GM20431 (cell line): ENCODE data around the gene CXXC5.

Source experiments
- in situ Hi-C: fragments of 300-500 bp; cut with MseI, MboI; formaldehyde crosslinking; loops from one replicate; pipeline ENCODE4 v1.15.0; 2020; ENCODE audit warnings: low sequenced_read_pairs; ENCODE audit not compliant: unreplicated experiment

The CXXC5 gene

GRCh38 chr5:139660923-139661814 lies 13.0 kb downstream of the CXXC5 start:
- in situ Hi-C loops = no loop called here

DNA sequence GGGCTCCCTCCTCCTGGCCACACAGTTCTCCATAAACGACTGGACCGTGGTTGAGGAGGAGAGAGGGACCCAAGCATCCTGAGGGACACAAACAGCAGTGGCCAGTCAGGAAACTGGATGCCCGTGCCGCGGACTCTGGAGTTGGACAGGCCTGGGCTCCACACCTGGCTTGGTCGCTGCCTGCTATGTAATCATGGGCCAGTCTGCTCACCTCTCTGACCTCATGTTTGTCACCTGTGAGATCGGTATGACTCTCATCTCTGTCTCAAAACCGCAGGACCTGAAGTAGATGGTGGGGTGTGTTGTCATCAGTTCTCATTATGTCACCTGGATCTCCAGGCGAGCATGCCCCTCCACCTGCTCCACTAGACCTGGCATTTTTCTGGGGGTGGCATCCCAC lies 14.5 kb downstream of the CXXC5 start:
- in situ Hi-C loops = no loop called here

- in situ Hi-C loops = no loop called here
These were observed 15.3 kb downstream of the CXXC5 start for GRCh38 chr5:139663207-139664085.

DNA sequence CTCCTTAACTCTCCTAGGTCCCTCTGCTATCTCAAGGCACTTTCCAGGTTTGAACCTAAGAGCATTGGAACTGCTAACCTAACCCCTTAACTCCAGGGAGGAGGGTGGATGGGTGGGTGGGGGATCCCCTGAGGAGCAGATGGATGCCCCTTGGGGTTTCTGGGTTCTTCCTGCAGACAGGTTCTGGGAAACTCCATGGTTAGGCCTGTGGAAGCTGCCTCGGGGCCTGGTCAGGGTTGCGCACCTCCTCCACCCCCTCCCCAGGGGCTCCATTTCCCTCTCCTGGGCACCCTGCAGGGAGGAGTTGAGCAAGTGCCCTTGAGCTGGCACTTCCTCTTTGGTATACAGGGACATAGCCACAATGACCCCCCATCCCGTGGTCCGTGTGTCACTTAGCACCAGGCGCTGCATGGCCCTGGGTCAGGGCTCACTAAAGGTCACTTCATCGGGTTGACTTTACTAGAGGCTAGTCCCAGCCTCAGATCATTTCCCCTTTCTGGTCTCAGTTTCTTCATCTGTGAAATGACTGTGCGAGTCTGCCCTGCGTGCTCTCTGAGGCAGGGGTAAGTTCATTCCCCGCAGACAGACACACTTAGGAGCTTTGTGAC lies 16.0 kb downstream of the CXXC5 start:
- in situ Hi-C loops = no loop called here

- in situ Hi-C loops = no loop called here
These were observed 16.7 kb downstream of the CXXC5 start for GRCh38 chr5:139664727-139665351.

DNA sequence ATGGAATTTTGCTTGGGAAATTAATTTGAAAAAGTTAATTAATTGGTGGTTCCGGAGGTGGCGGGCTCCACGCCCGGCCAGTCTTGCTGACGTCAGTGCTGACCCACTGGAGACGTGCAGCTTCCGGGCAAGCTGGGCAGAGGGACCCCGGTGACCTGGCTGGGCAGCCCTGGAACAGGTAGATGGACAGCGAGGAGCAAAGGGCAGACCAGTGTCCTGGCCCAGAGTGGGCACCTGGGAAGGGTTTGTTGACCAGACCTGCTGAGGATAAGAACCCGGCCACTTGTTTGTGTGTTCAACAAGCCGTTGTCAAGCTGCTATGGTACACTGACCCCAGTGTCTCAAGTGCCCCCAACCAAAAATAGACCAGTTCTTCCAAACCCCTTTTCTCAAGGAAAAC lies 17.5 kb downstream of the CXXC5 start:
- in situ Hi-C loops = no loop called here

- in situ Hi-C loops = no loop called here
These were observed 18.4 kb downstream of the CXXC5 start for GRCh38 chr5:139666551-139666950.

DNA sequence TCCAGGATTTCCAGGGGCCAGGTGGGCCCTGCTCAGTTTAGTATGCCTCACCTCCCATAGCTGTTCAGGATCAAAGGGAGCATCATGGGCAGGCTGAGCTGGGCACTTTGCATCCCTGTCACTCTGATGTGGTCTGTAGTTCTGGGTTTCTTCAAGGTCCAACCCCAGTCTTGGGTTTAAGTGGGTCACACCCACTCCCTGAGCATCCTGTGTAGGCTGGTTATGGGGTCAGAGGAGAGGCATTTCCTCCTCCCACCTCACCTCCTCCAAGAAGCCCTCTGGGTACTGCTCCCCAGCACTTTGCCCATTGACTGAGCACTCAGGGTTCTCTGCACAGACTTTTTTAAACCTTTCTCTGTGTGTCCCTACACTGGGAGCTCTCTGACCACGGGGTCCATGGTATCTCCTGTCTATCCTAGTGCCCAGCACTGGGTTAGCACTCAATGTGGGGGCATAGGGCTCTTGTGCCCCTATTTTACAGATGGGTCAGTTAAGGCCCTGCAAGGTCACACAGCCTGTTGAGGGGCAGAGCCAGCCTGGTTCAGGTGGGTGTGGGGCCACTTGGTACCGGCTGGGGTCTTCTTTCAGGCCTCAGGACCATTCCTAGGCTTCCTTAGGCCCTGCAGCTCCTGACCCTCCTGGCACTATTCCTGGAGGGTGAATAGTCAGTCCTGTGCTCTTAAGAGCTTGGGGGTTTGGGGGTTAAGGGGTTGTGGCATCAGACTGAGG lies 19.0 kb downstream of the CXXC5 start:
- in situ Hi-C loops = no loop called here

DNA sequence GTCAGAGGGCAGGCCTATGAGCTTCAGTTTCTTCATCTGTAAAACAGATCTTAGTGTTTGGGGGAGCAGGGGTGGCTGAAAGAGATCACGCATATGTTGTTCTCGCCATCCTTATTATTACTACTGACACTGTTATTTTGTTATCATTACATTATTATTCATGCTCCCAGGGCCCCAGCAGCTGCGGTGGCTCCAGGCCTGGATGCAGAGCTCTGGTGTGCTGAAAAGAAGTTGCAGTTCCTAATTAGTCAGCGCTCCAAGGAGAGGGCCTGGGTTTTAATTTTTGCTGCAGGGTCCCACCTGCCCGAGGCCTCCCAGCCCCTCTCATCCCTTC lies 19.5 kb downstream of the CXXC5 start:
- in situ Hi-C loops = no loop called here

DNA sequence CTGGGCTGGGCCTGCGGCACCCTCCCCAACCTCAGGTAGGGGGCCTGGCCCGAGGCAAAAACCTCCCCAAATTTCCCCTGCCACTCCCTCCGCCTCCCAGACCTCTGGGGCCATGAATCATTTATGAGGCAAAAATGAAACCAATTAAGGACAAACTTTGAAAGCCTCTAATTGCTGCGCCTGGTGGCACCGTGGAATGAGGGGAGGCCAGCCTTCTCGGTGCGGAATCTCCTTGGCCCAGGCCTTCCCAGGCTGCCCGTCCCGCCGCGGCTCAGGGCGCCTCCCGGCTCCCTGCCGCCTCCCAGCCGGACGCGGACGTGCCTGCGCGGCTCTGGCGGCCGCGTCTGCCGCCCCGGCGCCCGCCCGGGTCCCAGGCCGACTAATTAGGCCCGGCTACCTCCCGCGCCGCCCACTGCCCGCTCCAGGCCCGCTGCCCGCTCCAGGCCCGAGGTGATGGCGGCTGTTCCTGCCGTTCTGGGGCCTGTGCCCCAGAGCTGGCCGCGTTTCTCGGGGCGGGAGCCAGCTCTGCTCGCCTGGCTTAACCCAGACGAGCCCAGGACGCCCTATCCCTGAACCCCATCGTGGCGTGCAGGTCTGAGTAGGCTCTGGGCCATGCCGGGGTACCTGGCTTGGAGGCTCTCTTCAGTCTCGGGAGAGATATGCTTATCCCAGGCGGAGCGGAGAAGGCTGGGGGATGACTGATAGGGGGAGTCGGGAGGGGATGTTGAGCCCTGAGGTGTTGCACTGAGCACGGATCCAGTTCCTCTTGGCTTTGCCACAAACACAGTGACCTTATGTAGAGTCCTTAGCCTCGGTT lies 20.1 kb downstream of the CXXC5 start:
- in situ Hi-C loops = no loop called here

- in situ Hi-C loops = no loop called here
These were observed 20.9 kb downstream of the CXXC5 start for GRCh38 chr5:139668924-139669661.

DNA sequence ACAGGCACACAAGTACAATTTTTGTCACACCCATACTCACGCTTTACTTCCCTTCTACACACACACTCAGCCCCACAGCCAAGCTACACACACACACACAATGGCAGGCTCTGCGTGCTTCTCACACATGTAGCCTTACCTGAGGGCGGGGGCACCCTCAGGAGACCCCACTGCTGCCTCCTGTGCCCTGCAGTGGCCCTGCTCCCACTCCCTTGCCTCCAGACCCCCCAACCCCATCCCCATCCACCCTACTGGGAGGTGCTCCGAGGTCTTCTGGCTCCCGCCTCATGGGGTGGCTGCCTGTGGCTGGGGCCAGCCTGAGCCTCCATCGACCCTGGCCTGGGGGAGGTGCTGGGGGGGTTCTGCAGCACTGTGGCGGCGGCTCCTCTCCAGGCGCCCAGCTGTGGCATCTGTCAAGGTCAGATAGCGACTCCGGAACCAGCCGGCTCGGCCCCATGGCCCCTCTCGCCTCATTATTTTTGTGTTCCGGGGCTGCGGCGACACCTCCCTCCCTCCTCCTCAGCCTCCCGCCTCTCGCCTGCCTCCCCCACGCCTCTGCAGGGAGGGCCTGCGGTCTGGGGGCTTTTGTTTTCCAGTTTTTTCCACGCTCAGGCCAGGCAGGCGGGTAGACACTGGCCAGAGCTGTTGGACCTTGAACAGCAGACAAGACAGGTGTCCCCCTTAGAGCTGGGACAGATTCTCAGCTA lies 21.7 kb downstream of the CXXC5 start:
- in situ Hi-C loops = no loop called here

DNA sequence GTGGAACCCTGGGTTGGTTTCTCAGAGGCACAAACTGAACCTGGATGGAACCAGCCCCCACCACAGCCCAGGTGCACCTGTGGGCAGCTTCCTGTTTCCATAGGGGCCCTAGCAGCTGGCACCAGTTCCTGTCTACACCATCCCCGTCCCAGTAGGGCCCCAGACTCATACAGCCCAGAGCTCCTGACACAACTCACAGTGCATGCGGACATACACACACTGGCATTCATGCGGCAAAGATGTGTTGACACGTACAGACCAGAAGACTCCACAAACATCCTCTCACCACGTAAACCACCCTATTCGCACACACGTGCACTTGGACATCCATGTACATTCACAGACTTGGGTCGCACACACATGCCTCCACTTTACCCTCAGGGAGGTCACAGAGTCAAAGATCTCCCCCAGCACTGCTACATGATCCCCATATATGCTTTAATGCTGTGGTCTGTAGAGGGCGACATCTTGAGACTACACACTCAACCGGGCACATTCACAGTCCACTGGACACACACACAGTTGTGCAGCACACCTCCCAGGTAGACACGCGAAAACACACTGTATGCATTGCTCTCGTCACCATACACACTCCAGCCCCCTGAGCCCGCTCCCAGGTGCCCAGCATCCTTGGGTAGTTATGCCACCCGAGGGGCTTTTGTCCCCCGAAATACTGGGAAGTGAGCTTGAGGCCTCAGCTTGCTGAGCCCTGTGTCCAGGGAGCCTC lies 22.4 kb downstream of the CXXC5 start:
- in situ Hi-C loops = no loop called here

- in situ Hi-C loops = no loop called here
These were observed 23.1 kb downstream of the CXXC5 start for GRCh38 chr5:139671096-139671841.

DNA sequence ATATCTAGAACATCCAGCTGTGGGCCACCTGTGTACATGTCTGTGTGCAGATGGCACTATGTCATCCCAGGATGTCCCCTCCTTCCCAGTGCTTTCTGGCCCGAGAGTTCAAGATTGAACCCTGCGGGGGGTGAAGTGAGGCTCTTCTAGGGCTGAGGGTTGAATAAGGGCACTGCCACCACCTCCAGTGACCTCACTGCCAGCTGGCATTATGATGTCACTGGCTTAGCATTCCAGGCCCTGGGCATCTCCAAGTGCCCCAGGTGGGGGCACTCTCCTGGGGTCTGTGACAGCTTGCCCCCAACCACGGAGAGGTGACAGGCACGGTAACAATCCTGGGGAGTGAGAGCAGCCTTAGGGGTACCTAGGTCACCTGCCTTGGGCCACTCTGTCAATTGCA lies 27.1 kb downstream of the CXXC5 start:
- in situ Hi-C loops = no loop called here

DNA sequence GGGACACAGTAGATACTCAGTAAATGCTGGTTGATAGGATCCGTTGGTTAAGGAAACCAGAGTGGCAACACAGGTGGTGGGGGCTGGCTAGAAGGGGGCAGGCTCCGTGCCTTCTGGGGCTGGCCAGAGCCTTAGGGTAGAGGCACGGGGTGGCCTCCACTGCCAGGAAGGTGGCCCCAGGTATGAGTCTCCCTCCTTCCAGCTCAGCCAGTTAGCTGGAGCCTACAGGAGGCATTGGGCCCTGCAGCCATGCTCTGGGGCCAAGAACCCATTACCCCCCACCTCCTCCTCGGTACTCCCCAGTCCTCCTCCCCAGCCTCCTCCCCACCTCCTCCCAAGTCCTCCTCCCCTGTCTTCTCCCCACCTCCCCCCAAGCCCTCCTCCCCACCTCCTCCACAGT lies 27.7 kb downstream of the CXXC5 start:
- in situ Hi-C loops = no loop called here
